ENCODE data around the gene GFI1. TPM values are rescaled to one million over a fixed set of nuclear protein-coding genes. Genes with fewer than 3 reads are reported as not detected.

The GFI1 gene
- polyA plus RNA-seq, 2 of the 4 experiments (the other 2 are of a cell fraction), result 0.08 to 0.18 TPM

DNA sequence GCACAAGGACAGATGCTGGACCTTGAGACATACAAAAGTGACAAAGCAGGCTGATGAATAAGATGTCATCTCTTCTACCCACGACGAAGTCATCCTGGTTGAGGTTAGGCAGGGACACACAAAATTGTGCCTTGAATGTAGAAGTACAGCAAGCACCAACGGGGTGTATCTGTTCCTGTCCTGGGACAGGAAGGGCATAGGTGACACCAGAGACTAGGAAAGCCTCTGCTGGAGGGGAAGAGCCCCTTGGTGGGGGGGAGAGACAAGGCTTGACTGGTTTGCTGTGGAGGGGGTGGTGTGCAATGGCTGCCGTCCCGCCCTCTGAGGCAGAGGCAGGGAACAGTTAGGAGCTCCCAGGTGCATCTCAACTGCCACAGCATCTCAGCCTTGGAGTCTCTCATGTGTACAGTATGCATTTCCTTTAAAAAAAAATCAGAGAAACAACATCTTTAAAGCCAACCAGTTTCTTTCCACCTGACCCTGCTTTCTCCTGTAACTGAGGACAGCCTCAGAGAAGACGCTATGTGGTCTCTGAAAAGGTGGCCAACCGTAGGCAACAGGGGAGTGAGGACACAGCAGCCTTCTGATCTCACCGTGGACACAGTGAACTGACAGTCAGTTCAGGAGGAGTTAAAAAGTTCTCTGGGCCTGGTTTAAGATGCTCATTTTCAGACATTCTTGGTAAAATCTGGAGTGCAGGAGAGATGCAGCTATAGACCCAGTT lies 17.7 kb upstream of the GFI1 start:
- Histone ChIP-seq H3K4me2 (no peak overlapping the region), H3K9me3 (no peaks in the 10 kb centered on the region), H3K4me1 (no peaks in the 10 kb centered on the region), H3K4me3 (no peak overlapping the region), H3K27ac (no peak overlapping the region)
- peak; percentile 31 to 34; a peak in 5 of 6 replicates for ATAC-seq
- 84% methylated on average over 8 of the region's 8 CpGs for WGBS (ENCODE audit: missing lambda C conversion rate)
- no peak for FAIRE-seq
- ChIA-PET CTCF (no interaction called here), POLR2A (no interaction called here)
- no peak for DNase-seq (ENCODE audit: low read depth in 1 of 2, low spot score in 1 of 2)
- TF ChIP-seq, protein P1, sequence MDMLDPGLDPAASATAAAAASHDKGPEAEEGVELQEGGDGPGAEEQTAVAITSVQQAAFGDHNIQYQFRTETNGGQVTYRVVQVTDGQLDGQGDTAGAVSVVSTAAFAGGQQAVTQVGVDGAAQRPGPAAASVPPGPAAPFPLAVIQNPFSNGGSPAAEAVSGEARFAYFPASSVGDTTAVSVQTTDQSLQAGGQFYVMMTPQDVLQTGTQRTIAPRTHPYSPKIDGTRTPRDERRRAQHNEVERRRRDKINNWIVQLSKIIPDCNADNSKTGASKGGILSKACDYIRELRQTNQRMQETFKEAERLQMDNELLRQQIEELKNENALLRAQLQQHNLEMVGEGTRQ (IDR thresholded peaks at IDR 0.05), result no peak
- TF ChIP-seq JUNB (IDR thresholded peaks at IDR 0.05) (no peak), SMC3 (IDR thresholded peaks at IDR 0.05) (no peak), JUN (IDR thresholded peaks at IDR 0.05) (no peak), NR3C1 (IDR thresholded peaks at IDR 0.05) (no peak), EHMT2 (IDR thresholded peaks at IDR 0.05; ENCODE audit: low read depth) (no peak), HEYL (CRISPR knock-in tag; IDR thresholded peaks at IDR 0.05) (no peak), CBX8 (IDR thresholded peaks at IDR 0.05) (no peak), MAZ (IDR thresholded peaks at IDR 0.05; ENCODE audit: borderline replicate concordance, low read depth, low read length) (no peak)

DNA sequence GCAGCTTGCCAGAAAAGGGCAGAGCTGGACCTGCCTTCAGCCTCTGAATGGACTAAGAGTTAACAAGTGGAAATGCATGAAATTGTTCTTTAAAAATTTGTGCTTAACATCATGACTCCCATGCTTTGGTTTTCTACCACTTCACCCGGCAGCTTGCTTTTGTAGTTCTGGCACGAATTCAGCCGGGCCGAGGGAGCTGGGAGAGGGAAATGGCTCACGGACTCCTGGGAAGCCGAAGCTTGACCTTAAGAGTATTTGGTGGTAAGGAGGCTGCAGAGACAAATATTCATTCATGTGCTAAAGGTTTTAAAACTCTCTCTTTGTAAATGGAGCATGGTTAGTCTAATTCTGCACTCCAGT lies 17.2 kb upstream of the GFI1 start:
- FAIRE-seq (no peak), DNase-seq (ENCODE audit: low read depth in 1 of 2, low spot score in 1 of 2) (no peak), ATAC-seq (no peak; a peak in 1 of 6 replicates)
- CTCF ChIA-PET, result no interaction called here
- POLR2A ChIA-PET, result no interaction called here
- Histone ChIP-seq H3K4me2 (no peak overlapping the region), H3K4me1 (no peaks in the 10 kb centered on the region), H3K9me3 (no peaks in the 10 kb centered on the region), H3K27ac (no peak overlapping the region), H3K4me3 (no peak overlapping the region)
- no peak for TF ChIP-seq ZC3H11A (IDR thresholded peaks at IDR 0.05)
- WGBS (ENCODE audit: missing lambda C conversion rate), result 87% methylated on average over 6 of the region's 6 CpGs

DNA sequence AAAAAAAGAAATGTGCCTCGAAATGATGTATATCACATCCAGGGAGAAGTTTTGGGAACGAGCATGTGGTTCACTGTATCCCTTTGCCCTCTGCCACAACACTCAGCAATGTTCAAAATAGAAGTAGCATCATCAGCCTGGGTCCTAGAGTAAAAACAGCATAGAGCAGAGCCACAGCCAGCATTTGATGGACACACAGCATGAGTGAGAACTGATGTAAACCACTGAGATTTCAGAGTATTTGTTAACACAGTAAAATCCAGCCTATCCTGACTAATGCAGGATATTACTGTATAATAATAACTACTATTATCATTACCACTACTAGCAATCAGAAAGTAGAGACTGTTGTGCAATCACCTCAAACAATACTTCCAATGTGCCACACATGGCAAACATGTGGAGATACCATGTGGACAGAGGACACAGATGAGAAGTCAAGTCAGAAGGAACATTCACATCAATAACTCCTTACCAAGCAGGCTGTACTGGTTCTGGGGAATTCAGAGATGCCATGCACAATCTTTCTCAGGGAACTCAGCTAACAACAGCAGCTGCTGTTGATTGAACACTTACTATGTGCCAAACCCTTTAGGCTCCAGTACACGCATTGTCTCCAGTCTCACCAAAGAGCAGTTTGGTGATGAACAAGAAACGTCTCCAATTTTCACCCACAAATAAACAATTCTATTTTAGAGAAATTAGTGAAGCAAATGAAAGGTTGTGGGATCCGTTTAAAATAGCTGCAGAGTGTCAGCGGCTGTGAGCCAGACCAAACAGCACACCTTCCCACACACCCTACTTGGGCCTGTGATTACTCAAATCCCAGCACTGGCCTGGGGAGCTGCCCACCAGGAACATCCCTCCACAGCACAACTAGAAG lies 16.6 kb upstream of the GFI1 start:
- no peak overlapping the region for H3K4me3 ChIP-seq
- no peak for TF ChIP-seq HOXB5 (CRISPR knock-in tag; IDR thresholded peaks at IDR 0.05)
- TF ChIP-seq, protein P2, sequence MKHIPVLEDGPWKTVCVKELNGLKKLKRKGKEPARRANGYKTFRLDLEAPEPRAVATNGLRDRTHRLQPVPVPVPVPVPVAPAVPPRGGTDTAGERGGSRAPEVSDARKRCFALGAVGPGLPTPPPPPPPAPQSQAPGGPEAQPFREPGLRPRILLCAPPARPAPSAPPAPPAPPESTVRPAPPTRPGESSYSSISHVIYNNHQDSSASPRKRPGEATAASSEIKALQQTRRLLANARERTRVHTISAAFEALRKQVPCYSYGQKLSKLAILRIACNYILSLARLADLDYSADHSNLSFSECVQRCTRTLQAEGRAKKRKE (CRISPR knock-in tag; IDR thresholded peaks at IDR 0.05; ENCODE audit: low read depth), result no peak
- no peak for TF ChIP-seq NPAS2 (CRISPR knock-in tag; IDR thresholded peaks at IDR 0.05; ENCODE audit: borderline replicate concordance)
- TF ChIP-seq, protein P3, sequence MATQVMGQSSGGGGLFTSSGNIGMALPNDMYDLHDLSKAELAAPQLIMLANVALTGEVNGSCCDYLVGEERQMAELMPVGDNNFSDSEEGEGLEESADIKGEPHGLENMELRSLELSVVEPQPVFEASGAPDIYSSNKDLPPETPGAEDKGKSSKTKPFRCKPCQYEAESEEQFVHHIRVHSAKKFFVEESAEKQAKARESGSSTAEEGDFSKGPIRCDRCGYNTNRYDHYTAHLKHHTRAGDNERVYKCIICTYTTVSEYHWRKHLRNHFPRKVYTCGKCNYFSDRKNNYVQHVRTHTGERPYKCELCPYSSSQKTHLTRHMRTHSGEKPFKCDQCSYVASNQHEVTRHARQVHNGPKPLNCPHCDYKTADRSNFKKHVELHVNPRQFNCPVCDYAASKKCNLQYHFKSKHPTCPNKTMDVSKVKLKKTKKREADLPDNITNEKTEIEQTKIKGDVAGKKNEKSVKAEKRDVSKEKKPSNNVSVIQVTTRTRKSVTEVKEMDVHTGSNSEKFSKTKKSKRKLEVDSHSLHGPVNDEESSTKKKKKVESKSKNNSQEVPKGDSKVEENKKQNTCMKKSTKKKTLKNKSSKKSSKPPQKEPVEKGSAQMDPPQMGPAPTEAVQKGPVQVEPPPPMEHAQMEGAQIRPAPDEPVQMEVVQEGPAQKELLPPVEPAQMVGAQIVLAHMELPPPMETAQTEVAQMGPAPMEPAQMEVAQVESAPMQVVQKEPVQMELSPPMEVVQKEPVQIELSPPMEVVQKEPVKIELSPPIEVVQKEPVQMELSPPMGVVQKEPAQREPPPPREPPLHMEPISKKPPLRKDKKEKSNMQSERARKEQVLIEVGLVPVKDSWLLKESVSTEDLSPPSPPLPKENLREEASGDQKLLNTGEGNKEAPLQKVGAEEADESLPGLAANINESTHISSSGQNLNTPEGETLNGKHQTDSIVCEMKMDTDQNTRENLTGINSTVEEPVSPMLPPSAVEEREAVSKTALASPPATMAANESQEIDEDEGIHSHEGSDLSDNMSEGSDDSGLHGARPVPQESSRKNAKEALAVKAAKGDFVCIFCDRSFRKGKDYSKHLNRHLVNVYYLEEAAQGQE (IDR thresholded peaks at IDR 0.05), result no peak
- TF ChIP-seq KDM5A (IDR thresholded peaks at IDR 0.05), result no peak
- TF ChIP-seq MAFK (IDR thresholded peaks at IDR 0.05; ENCODE audit: partially characterized antibody), result no peak
- no peak for TF ChIP-seq EHF (CRISPR knock-in tag; IDR thresholded peaks at IDR 0.05)
- no peak for TF ChIP-seq JUNB (IDR thresholded peaks at IDR 0.05)
- TF ChIP-seq FOSL2 (IDR thresholded peaks at IDR 0.05), result no peak
- TF ChIP-seq FOSL2 (CRISPR knock-in tag; IDR thresholded peaks at IDR 0.05), result no peak
- TF ChIP-seq RAD21 (conservative IDR thresholded peaks at IDR 0.05 in 1 of 2, IDR thresholded peaks at IDR 0.05 in 1 of 2), result no peak
- TF ChIP-seq POLR2AphosphoS2 (conservative IDR thresholded peaks at IDR 0.05; ENCODE audit: low read length), result no peak
- TF ChIP-seq, protein P4, sequence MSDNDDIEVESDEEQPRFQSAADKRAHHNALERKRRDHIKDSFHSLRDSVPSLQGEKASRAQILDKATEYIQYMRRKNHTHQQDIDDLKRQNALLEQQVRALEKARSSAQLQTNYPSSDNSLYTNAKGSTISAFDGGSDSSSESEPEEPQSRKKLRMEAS (IDR thresholded peaks at IDR 0.05), result no peak
- no peak overlapping the region for H3K27ac ChIP-seq
- 70% methylated on average over 6 of the region's 6 CpGs for WGBS (ENCODE audit: missing lambda C conversion rate)
- POLR2A ChIA-PET, result no interaction called here
- ATAC-seq, result no peak
- H3K4me1 ChIP-seq, result no peaks in the 10 kb centered on the region
- no peak for FAIRE-seq
- DNase-seq (ENCODE audit: low read depth in 1 of 2, low spot score in 1 of 2), result no peak
- CTCF ChIA-PET, result interaction anchor here (0.6 kb wide), 1 partner anchor 21 kb away, joined by 4 read pairs; no protein-coding TSS in a partner anchor
- H3K4me2 ChIP-seq, result no peak overlapping the region
- no peaks in the 10 kb centered on the region for H3K9me3 ChIP-seq

Measured in A549 (cell line).